HepG2 (cell line): Measurements from ENCODE around the gene DCAF7. TPM values are rescaled to one million over a fixed set of nuclear protein-coding genes. Genes with fewer than 3 reads are reported as not detected.
A peak's percentile ranks its signal among the peaks of the same experiment; 100 is the strongest.

ENCODE experiments used
- ISX ChIP-seq: sonication (generic); formaldehyde crosslinking; conservative IDR thresholded peaks from 2 replicates; pipeline ENCODE4 v1.5.0; 2020; ENCODE audit warnings: missing genetic modification reagents
- MIER3 ChIP-seq: IDR thresholded peaks from 2 replicates; pipeline ENCODE4 v1.6.1; 2016; ENCODE audit warnings: missing compliant biosample characterization, borderline replicate concordance
- MXD4 ChIP-seq: IDR thresholded peaks from 2 replicates; pipeline ENCODE4 v1.6.1; 2016; ENCODE audit warnings: mild to moderate bottlenecking, missing biosample characterization, missing genetic modification reagents
- NBN ChIP-seq: fragments of 450-650 bp; conservative IDR thresholded peaks from 2 replicates; pipeline ENCODE4 v1.6.1; 2017
- PITX1 ChIP-seq: sonication (generic); formaldehyde crosslinking; IDR thresholded peaks from 2 replicates; pipeline ENCODE4 v1.5.1; 2020; ENCODE audit warnings: mild to moderate bottlenecking, missing genetic modification reagents
- REPIN1 ChIP-seq: sonication (generic); formaldehyde crosslinking; IDR thresholded peaks from 2 replicates; pipeline ENCODE4 v1.8.0; 2022; ENCODE audit warnings: missing genetic modification reagents, low read depth, mild to moderate bottlenecking, borderline replicate concordance
- TRIM24 ChIP-seq: sonication (generic); formaldehyde crosslinking; IDR thresholded peaks from 2 replicates; pipeline ENCODE4 v1.8.0; 2022; ENCODE audit warnings: mild to moderate bottlenecking, missing genetic modification reagents
- ZBTB7A ChIP-seq: sonication (generic); formaldehyde crosslinking; IDR thresholded peaks from 2 replicates; pipeline ENCODE4 v1.8.0; 2022; ENCODE audit warnings: mild to moderate bottlenecking, missing genetic modification reagents
- ZBTB7B ChIP-seq: sonication (generic); formaldehyde crosslinking; IDR thresholded peaks from 2 replicates; pipeline ENCODE4 v1.4.0; 2020; ENCODE audit warnings: missing genetic modification reagents
- ZNF331 ChIP-seq: sonication (generic); formaldehyde crosslinking; IDR thresholded peaks from 2 replicates; pipeline ENCODE4 v1.4.0; 2020; ENCODE audit warnings: missing genetic modification reagents
- ZNF460 ChIP-seq: sonication (generic); formaldehyde crosslinking; IDR thresholded peaks from 2 replicates; pipeline ENCODE4 v1.5.1; 2020; ENCODE audit warnings: missing genetic modification reagents, mild to moderate bottlenecking, borderline replicate concordance
- polyA plus RNA-seq, 8 experiments: library from polyadenylated mRNA; depleted of rRNA in 3 of 8; stranded (reverse) in 7 of 8; unstranded in 1 of 8; fragments of >200 nt; fragmentation: Illumina TruSeq in 4 of 8; extraction: Trizol in 4 of 8; gene quantifications; 2 replicates each; pipeline versions ENCODE4 v1.2.1 to v1.2.3, GENCODE V29; 2011 to 2016; ENCODE audit warnings: low read depth in 4 of 8, missing spikeins in 1 of 8, mixed read lengths in 1 of 8; ENCODE audit not compliant: insufficient read depth in 1 of 8
- total RNA-seq, 5 experiments: library from RNA; depleted of rRNA; stranded (reverse); fragments of >200 nt; fragmentation: Illumina TruSeq; extraction: Trizol; gene quantifications; 2 replicates each; pipeline ENCODE4 v1.2.3, GENCODE V29; 2016; ENCODE audit warnings: low read depth in 1 of 5
- TF ChIP-seq, protein P1 (sequence below): sonication (generic); formaldehyde crosslinking; IDR thresholded peaks from 2 replicates; pipeline ENCODE4 v1.4.0; 2020; ENCODE audit warnings: missing genetic modification reagents
- TF ChIP-seq, protein P2 (sequence below): sonication (generic); formaldehyde crosslinking; IDR thresholded peaks from one replicate; pipeline ENCODE4 v1.5.1; 2020; ENCODE audit warnings: mild to moderate bottlenecking, missing genetic modification reagents; ENCODE audit errors: not compliant biosample characterization

The DCAF7 gene
- total and polyA plus RNA-seq, 2 of the 13 experiments (the other 11 are each of a cell fraction or from before 2014, with no cell fraction given): 55.2 to 73.4 TPM

DNA sequence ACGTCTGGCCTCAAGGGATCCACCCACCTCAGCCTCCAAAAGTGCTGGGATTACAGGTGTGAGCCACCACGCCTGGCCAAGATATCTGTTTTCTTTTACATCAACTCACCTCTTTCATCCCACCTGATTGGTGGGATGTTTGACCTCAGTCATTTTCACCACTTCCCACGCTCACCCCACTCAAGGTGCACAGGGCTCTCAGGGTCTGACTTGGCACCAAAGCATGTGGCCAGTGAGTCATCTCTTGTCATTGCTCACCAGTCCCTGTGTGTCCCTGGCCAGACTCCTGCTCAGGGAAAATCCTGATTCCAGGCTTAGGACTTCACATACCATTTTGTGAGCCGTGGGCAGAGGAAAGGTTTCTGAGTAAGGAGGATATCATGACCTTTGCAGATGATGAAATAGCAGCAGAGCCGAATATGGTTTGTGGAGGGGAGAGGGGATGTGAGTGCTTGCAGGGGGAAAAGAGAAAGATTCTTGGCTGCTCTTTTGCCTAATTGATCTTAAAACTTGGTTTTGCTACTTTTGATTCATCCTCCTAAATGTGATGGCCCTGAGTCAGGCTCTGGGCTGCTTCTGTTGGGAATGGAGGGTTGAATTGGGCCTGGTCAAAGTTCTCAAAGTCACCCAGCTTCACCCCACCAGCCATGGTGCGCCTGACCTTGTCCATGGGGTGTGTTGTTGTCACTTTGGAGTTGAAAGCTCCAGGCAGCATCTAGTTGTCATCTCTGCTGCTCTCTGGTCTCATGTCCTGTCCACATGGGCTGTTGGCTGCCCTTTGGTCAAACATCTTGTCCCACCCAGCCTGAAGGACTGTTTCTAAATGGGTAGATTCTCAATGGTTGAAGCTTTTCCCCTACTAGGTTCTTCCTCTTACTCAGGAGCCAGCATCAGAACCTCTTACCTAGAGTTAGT, 33.1 kb upstream of the DCAF7 start (continued):
- TF ChIP-seq MXD4 (CRISPR knock-in tag): 0 out of 2 replicates have a peak, but pooled peaks have one; percentile 56
- 0 out of 2 replicates have a peak, but pooled peaks have one; percentile 29 for TF ChIP-seq REPIN1 (CRISPR knock-in tag)
- TF ChIP-seq NBN: no peak
- TF ChIP-seq, protein P1, sequence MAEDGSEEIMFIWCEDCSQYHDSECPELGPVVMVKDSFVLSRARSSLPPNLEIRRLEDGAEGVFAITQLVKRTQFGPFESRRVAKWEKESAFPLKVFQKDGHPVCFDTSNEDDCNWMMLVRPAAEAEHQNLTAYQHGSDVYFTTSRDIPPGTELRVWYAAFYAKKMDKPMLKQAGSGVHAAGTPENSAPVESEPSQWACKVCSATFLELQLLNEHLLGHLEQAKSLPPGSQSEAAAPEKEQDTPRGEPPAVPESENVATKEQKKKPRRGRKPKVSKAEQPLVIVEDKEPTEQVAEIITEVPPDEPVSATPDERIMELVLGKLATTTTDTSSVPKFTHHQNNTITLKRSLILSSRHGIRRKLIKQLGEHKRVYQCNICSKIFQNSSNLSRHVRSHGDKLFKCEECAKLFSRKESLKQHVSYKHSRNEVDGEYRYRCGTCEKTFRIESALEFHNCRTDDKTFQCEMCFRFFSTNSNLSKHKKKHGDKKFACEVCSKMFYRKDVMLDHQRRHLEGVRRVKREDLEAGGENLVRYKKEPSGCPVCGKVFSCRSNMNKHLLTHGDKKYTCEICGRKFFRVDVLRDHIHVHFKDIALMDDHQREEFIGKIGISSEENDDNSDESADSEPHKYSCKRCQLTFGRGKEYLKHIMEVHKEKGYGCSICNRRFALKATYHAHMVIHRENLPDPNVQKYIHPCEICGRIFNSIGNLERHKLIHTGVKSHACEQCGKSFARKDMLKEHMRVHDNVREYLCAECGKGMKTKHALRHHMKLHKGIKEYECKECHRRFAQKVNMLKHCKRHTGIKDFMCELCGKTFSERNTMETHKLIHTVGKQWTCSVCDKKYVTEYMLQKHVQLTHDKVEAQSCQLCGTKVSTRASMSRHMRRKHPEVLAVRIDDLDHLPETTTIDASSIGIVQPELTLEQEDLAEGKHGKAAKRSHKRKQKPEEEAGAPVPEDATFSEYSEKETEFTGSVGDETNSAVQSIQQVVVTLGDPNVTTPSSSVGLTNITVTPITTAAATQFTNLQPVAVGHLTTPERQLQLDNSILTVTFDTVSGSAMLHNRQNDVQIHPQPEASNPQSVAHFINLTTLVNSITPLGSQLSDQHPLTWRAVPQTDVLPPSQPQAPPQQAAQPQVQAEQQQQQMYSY (CRISPR knock-in tag): no peak
- TF ChIP-seq TRIM24 (CRISPR knock-in tag): peak; percentile 43; the same call in 1 of the 2 replicates
- TF ChIP-seq, protein P2, sequence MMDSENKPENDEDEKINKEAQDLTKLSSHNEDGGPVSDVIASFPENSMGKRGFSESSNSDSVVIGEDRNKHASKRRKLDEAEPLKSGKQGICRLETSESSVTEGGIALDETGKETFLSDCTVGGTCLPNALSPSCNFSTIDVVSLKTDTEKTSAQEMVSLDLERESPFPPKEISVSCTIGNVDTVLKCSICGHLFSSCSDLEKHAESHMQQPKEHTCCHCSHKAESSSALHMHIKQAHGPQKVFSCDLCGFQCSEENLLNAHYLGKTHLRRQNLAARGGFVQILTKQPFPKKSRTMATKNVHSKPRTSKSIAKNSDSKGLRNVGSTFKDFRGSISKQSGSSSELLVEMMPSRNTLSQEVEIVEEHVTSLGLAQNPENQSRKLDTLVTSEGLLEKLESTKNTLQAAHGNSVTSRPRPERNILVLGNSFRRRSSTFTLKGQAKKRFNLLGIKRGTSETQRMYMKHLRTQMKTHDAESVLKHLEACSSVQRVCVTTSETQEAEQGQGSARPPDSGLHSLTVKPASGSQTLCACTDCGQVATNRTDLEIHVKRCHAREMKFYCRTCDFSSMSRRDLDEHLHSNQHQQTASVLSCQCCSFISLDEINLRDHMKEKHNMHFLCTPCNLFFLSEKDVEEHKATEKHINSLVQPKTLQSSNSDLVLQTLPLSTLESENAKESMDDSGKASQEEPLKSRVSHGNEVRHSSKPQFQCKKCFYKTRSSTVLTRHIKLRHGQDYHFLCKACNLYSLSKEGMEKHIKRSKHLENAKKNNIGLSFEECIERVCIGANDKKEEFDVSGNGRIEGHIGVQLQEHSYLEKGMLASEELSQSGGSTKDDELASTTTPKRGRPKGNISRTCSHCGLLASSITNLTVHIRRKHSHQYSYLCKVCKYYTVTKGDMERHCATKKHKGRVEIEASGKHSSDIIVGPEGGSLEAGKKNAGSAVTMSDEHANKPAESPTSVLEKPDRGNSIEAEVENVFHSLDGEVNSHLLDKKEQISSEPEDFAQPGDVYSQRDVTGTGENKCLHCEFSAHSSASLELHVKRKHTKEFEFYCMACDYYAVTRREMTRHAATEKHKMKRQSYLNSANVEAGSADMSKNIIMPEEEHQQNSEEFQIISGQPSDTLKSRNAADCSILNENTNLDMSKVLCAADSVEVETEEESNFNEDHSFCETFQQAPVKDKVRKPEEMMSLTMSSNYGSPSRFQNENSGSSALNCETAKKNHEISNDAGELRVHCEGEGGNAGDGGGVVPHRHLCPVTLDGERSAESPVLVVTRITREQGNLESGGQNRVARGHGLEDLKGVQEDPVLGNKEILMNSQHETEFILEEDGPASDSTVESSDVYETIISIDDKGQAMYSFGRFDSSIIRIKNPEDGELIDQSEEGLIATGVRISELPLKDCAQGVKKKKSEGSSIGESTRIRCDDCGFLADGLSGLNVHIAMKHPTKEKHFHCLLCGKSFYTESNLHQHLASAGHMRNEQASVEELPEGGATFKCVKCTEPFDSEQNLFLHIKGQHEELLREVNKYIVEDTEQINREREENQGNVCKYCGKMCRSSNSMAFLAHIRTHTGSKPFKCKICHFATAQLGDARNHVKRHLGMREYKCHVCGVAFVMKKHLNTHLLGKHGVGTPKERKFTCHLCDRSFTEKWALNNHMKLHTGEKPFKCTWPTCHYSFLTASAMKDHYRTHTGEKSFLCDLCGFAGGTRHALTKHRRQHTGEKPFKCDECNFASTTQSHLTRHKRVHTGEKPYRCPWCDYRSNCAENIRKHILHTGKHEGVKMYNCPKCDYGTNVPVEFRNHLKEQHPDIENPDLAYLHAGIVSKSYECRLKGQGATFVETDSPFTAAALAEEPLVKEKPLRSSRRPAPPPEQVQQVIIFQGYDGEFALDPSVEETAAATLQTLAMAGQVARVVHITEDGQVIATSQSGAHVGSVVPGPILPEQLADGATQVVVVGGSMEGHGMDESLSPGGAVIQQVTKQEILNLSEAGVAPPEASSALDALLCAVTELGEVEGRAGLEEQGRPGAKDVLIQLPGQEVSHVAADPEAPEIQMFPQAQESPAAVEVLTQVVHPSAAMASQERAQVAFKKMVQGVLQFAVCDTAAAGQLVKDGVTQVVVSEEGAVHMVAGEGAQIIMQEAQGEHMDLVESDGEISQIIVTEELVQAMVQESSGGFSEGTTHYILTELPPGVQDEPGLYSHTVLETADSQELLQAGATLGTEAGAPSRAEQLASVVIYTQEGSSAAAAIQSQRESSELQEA (CRISPR knock-in tag): no peak
- peak; percentile 62 for TF ChIP-seq MIER3 (CRISPR knock-in tag)
- 0 out of 2 replicates have a peak, but pooled peaks have one; percentile 49 for TF ChIP-seq PITX1 (CRISPR knock-in tag)
- TF ChIP-seq ZBTB7A (CRISPR knock-in tag): no peak
- TF ChIP-seq ZNF331 (CRISPR knock-in tag): peak; percentile 31; the same call in 1 of the 2 replicates
- TF ChIP-seq ZNF460 (CRISPR knock-in tag): 0 out of 2 replicates have a peak, but pooled peaks have one; percentile 52
- TF ChIP-seq ISX (CRISPR knock-in tag): no peak
- TF ChIP-seq ZBTB7B (CRISPR knock-in tag): no peak
